NCI-H2107 (cell line): Measurements from ENCODE around the gene GPSM3.
A peak's percentile ranks its signal among the peaks of the same experiment; 100 is the strongest.
"Not testable (repeated sequence)": the region's sequence is repeated elsewhere in the genome, so short reads cannot be mapped to it uniquely, and the experiment has no call there.

Source experiments
- DNase-seq: peaks from one replicate; lab custom pipeline; 2025; lab: John Stamatoyannopoulos, UW

Gene GPSM3

DNA sequence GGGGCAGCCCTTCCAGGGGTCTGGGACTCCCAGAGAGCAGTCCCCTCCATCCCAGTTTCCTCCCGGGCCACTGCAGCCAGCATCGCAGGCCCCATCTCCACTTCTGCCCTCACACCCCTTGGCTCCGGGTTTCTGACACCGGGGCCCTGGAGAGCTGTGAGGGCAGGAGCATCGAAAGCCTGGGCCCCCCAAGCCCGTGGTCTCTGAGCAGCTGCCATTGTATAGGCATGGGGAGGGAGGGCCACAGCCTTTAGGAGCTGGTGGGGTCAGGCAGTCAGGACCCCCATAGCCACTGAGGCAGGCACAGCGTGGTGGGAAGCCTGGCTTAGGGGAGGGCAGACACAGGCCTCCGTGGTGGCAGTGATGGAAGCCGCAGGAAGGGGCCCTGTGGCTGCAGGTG is 9.7 kb upstream of the GPSM3 start:
- no peak for DNase-seq

DNA sequence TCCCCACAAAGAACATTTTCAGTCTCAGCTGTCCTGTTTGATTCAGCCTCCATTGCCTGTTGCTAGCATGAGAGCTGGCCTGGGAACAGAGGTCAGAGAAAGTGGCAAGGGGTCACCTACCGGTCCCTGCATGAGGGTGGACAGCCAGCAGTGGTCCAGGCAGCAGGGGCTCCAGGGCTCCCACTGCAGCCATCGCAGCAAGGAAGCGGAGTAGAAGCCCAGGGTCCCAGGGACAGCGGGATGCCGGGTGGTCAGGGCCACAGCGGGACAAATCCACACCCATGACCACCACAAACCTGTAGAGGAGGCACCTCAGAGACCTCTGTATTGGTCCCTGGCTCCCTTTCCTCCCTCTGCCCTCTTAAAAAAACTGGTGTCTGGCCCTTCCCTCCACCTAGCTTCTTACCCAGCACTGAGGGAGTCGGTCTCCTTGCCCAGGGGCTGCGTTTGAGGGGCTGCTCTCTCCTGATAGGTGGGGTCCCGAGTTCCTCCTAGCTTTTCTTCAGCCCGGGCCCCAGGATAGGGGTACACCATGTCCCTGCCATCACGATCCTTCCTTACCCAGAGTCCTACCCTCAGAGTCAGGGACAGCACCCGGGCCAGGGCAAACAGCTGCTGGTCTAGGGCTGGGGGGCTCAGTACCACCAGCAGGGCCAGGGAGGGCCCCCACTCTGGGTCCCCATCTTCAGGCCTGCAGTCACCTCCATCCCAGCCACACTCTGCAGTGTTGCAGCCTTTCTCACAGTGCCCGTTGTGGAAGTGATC is 8.4 kb upstream of the GPSM3 start:
- no peak for DNase-seq

DNA sequence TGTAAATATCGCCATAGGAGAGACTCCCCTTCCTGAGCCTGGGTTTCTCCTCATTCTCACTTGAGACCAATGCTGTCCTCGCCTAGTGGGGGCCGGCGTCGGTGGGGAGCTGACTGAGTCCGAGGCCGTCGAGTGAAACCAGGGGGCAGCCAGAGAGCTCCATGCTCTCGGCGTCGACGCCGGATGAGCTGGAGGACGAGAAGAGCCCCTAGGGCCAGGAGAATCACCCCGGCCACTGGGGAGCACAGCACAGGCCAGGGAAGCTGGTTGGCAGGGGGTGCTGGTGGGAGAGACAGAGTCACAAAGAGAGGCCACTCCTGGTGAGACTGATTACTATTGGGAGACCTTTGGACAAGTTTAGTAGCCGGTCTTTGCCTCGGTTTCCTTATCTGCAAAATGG is 6.4 kb upstream of the GPSM3 start:
- no peak for DNase-seq

DNA sequence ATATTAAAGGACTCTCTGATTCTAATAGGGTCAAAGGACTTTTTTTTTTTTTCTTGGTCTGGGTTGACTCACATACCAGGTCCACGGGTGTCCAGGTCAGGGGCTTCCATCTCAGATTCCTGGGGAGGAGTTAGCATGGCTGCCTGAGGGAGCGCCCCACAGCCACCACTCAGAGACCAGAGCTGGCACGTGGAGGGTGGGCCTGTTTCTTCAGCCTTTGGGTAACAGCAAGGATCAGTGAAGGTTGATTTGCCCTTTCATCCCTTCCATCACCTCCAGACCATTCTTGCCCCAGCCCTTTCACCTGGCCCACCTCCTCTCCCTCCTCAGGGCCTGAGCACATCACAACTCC is 5.9 kb upstream of the GPSM3 start:
- no peak for DNase-seq

DNA sequence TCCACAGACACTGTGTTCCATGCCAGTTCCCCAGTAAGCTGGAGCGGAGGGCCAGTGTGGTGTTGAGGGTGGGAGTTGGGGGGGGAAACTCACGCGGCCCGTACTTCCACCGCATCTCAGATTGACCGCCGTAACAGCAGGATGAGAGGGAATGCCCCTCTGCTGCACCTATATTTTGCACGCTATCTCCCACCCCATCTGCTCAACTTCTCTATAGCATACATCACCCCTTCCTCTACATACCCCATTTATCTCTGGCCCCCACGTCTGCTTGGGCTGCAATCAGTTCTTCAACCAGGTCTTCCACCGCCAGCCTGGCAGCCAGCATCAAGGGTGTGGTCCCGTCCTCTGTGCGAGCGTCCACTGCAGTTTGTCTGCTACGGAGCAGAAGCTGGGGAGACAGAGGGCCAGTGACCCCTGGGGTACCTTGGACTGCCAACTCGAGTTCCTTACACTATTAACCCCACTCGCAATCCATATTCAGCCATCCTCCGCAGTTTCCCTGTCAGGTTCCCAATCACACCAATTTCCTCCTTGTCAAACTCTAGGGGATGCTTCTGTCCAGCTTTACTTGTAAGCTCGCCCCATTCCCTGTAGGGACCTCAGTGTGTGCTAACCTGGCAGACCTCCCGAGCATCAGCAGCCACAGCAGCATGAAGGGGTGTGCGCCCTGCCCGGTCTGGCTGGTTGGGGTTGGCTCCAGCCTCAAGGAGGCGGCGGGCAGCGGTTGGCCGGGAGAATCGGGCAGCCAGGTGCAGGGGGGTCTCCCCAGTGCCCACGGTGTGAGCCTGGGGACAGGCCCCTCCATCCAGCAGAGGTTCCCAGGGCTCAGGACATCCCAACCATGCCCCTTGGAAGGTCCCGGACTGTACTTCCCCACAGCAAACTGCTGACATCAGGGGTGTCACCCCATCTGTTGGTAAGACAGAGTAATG is 4.5 kb upstream of the GPSM3 start:
- no peak for DNase-seq

DNA sequence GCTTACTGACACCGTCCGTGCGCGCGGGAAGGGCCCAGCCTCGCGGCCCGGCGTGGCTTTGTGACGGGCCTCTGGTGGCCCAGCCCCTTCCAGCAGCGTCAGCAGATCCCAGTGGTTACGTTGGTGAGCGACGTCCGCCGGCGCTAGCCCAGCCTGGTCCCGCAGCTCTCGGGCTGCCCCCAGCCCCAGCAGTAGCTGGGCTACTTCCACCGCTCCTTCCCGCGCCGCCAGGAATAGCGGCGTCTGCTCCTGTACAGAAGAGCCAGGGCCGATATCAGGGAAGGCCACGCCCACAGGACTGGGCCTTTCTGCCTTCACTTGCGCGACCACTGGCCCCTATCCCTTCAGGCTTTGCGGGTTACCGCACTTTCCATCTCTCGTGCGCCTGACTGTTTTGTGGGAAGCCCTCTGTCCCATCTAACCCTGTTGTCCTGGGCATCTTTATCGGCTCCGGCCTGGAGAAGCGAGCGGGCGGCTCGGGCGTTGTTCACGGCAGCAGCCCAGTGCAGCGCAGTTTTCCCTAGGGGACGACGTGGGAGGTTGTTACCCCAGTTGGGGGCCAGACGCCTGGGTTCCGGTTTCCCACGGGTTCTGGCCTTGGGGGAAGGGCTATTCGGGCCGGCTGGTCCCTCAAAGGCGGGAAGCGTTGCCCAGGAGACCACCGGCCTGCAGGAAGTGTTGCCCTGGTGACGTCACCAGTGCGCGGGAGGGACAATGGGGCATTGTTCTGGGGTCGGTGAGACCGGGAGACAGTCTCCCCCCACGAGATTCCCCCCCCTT is 3.6 kb upstream of the GPSM3 start:
- DNase-seq, result peak; percentile 28

DNA sequence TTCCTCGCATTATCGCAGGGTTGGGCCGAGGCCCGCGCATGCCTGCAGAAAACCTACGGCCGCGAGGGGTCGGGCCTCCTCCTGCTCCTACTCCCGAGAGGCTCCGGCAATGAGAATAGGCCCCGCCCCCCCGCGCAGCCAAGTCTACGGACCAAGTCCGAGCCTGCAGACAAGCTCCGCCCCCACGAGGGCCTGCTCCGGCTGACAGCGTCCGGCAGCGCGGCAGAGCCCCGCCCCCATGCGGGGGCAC is 3.1 kb upstream of the GPSM3 start:
- peak; percentile 89 for DNase-seq

DNA sequence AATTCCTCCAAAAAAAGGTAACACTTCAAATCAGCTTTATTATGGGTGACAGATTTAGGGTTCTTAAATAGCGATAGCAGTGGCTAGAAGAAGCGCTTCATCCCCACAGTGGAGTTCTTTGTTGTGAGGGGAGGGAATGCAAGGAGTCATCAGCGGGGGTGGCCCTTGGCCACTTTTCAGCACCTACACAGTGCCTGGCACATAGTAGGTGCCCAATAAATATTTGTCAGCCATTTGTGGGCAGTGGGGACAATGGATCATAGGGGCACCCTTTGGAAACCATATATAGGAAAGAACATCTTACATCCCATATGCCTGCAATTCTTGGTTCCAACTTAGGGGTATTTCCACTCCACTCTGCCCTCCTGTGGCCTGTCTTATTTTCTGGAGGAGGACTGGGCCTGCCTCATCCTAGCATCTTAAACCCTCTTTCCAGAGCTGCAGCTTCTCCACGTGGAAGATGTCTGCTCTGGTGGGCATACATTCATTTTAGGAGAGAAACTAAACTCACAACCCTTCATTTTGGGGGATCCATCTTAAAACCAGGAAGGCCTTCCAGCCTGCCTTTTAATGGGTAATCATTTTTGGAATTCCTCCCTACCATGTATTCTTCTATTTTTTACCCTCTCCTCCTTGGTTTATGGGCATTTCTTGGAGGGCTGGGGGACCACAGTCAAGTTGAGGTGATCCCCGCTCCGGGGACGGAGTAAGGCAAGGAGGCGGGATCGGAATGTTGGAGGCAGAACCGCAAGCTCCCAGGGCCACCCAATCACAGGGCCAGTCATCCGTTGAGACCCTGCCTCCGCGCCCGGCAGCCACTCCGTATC is 2.6 kb upstream of the GPSM3 start:
- DNase-seq, result no peak

DNA sequence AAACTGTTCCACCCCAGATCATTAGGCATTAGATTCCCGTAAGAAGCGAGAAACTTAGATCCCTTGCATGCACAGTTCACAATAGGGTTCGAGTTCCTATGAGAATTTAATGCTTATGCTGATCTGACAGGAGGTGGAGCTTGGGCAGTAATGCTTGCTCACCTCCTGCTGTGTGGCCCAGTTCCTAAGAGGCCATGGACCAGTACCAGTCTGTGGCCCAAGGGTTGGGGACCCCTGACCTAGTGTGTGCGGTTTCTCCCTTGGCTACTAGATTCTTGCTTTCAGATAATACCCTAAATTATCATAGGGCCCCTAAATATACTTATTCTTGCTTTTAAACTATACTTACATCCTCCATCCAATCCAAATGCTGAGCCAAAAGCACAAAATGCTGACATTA is 1.9 kb upstream of the GPSM3 start:
- DNase-seq, result no peak

DNA sequence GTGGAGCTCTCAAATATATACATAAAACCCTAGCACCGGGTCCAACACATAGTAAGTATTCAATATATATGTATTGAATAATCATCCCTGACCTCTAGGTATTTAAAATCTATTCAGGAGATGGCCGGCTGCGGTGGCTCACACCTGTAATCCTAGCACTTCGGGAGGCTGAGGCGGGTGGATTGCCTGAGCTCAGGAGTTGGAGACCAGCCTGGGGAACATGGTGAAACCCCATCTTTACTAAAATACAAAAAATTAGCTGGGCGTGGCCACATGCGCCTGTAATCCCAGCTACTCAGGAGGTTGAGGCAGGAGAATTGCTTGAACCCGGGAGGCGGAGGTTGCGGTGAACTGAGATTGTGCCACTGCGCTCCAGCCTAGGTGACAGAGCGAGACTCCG is 653 bp upstream of the GPSM3 start:
- DNase-seq, result not testable (repeated sequence)

DNA sequence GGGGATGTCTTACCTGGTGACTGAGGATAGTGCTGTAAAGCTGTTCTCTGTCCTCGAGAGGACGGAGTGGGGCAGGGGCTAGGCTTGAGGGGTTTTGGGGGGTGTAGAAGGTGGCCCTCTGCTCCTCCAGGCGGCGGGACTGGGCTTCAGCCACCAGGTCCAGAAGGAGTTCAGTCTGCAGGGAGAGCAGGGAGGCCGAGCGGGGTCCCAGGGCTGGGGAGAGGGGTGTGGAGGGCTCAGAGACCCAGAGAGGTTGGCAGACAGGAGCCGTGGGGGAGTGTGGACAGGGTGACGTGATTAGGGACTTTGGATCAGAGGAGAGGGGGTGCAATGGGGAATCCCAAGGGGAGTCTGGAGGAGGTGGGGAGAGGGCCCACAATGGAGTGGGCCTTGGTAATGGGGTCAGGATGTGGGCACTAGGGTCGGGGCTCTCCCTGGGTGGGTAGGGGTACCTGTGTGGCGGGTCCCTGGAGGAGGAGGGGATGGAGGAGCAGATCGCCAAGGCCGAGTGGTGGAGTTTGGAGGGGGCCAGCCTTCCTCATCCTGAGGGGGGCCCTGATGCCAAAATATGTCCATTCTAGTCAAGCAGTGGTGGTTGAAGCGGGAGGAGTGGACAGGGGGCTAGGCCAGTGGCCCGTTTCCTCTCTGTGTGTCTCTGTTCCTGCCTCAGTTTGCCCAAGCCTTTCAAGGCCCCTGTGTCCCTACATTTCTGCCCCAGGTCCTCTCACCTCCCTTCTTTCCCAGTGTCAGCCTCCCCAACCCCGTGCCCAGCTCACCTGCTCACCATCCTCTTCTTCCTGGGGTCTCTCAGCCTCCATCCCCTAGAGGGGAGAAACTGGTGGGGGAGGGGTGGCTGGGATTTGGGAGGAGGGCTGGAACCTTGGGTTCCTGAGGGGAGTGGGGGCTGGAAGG is 491 bp downstream of the GPSM3 start:
- no peak for DNase-seq

DNA sequence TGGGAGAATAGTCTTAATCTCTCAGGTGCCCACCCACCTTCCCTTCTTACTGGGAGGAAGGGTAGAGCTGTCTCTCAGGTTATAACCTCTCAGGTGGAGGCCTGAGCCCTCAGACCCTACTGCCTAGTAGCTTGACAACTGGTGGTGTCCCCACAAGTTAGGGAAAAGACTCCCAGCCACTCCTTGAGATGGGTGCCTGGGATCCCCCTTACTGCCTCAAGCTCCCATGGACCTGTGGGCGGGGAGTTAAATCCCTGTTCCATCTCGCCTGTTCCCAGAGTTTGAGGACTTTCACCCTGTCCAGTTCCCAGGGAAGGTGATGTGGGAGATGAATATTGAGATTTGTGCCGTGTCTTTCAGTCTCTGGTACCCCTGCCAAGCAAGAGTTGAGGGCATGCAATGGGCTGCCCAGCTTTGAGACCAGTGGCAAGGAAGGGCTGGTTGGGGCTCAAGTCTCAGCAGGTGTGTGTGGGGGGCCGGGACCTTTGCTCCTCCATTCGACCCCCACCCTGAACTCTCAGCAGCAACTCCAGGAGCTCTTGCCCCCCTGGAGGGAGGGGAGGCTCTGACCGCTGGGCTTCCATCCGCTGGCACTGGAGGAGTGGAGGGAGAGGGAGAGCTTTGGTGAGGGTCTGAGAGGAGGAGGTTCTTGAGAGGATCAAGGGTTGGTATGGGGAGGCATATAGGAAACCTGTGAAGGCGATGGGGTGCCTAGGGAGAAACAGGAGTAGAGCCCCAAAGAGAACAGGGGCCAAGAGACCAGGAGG is 1.3 kb downstream of the GPSM3 start:
- DNase-seq, result no peak

DNA sequence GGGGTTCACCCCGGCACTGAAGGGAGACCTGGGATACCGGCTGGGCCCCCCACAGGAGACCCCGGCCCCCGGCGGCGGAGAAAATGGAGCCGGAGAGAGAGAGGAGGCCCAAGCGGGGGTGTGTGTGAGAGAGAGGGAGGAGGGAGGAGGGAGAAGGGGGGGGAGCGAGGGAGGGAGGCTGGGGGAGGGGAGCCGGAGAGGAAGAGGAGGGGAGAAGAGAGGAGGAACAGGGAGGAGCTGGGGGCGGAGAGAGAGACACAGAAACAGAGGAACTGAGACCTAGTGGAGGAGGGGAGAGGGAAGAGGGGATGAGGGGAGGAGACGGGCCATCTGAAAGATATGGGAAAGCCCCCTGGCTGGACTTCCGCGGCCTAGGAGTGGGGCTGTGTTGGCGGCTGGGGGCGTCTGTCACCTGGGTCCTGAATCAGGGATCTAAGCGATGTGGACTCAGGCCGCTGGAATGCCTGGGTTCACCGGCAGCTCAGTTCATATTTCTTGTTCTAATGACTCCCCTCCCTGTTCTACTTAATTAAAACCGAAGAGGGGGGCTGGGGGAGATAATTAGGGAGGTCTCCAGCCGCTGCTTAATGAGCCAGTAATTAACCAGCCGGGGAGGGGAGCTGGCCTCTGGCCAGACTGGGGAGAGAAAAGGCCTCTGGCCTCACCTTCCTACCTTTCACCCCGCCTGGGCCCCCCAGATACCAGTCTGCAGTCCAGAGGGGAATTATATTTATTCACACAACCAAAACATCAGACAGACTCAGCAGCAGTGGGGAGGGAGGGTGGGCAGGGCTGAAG is 2.2 kb downstream of the GPSM3 start, which contains the start of gene PBX2:
TSS of gene PBX2 (minus strand) at position 149 of the 798 bp plus-strand sequence. CDS start 287 bp downstream, outside the sequence.
- DNase-seq, result peak; percentile 27

DNA sequence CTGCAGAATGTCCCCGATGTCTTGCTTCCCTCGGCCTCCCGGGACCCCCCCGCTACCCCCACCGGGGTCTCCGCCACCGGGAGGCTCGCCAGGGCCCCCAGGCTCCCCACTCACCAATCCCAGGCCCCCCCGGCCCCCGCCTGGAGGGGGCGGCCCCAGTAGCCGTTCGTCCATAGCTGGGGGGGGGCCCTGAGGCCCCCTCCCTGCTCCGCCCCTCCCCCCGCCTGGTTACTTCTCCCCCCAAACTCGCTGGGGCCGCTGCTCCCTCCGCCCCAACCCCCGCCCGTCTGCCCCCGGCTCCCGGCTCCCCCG is 2.7 kb downstream of the GPSM3 start:
- no peak for DNase-seq

DNA sequence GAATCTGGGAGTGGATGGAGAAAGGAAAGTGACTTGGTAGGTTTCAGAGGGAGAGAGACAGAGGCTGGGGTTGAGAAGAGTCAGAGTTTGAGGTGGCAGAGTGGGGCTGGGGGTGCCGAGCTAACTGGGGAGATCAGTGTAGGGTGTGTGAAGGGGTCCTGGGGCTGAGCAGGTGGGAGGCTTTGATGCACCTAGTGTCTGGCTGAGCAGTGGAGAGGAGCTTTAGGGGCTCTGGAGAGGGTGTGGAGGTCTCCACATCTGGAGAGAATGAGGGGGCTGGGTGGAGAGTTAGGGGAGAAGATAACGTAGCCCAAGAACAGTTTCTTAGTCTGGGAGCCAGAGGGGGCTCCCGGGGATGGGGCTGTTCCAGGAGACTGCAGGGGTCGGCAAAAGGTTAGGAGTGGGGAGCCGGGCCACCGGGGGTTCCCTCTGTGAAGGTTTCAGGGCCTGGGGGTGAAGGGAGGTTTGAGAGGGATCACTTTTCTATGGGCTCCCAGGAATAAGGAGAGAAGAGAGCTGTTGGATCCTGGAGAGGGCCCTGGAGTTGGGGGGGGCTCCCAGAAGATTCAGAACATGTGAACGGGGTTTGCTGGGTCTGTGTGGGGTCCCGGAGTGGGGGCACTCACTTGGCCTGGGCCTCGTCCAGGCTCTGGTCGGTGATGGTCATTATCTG is 3.2 kb downstream of the GPSM3 start:
- DNase-seq, result no peak

DNA sequence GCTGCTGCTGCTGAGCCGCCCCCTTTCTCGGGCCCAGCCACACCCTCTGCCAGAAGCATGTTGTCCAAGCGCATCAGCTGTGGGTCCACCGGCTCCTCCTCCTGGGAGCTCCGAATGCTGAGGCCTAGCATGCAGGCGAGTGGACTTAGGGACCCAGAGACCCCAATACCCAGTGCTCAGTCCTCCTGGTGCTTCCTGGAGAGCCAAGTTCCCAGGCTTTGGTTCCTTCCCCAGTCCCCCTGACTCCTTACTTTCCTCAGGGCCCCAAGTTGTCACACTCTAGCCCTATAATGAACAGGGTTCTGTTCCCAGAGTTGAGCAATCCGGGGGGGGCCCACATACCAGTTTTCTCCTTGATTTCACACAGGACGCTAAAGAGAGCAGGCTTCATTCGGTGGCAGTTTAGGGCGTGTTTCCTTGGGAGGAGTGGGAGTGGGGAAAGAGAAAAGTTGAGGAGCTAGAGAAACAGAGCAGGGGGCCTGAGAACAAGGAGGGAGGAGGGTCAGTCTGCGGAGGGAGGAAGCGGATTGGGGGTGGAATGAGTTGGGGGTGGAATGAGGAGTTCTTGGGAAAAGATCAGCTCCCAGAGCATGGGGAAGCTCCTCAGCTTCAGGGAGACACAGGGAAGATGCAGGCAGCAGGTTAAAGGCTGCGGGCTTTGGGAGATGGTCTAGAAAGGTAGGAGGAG is 3.9 kb downstream of the GPSM3 start:
- DNase-seq, result no peak

DNA sequence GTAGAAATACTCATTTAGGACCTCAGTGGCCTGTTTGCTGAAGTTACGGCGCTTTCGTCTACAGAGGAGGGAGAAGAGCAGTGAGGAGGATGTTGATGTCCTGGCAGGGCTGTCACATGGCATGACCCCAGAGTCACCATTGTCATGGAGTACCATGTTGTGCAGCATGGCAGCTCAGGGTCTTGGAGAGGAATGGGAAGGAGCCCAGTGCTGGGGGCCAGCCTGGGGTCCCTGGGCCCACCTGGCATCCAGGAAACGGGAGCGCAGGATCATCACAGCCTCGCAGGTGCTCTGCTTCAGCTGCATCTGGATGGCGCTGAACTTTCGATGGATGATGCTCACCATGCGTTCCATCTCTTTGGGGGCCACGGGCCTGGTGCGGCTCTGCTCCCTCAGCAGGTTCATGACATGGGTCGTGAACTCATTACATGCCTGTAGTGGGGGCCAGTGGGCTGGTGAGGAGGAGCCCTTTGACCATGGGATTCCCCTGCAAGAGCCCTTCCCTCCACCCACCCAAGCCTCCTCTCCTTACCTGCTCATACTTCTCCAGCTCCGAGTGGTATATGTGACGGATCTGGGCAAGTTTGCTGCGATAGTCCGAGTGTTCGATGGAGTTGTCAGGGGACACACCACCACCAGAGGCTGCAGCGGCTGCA is 4.6 kb downstream of the GPSM3 start:
- DNase-seq, result not testable (repeated sequence)
